ENCODE measurements around the gene PTGR3.

PTGR3 gene

GRCh38 chr18:75209129-75209950 lies at the start of gene PTGR3:
Gene PTGR3 (minus strand): TSS chr18:75209139. CDS start chr18:75209058, 81 bp downstream.
- DNase-seq (ENCODE audit: low read depth, low spot score) = peak; percentile 63

DNA sequence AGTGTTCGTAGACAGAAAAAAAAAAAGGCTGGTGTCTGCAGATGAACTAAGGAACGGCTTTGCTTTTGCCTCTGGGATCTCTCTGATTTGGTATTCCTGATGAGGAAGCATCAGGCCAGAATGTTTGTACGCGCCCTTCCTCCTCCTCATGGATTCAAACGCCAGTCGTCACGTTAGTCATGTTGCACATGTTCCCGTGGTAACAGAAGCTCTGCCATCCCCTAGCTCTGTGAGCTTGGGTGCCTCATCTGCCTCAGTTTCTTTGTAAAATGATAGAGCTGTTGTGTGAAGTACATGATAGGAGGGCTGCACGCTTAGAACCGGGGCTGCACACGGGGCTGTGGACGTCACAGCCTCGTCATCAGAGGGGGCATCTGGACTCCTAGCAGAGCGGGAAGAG lies 48.7 kb upstream of the PTGR3 start:
- DNase-seq (ENCODE audit: low read depth, low spot score) = no peak

DNA sequence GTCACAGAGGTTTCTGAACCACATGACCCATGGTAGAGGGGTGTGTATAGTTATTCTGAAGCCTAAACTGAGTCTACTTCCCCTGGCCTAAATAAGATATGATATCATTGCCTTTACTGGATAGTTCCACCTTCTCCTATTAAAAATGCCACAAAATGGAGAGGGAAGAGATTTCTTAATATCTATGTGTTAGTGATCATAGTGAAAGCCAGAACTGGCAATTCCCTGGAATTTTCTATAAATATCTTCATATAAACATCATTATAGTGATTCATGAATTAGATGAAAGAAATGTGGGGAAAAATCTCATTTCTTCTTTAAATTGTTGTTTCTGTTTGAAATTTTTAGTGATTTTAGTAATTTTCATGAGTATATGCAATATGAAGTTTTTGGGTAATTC lies 47.4 kb upstream of the PTGR3 start:
- DNase-seq (ENCODE audit: low read depth, low spot score) = no peak

GRCh38 chr18:75255094-75255493 lies 46.2 kb upstream of the PTGR3 start:
- no peak for DNase-seq (ENCODE audit: low read depth, low spot score)

- DNase-seq (ENCODE audit: low read depth, low spot score) = no peak
Observed at GRCh38 chr18:75253784-75254183, 44.8 kb upstream of the PTGR3 start.

DNA sequence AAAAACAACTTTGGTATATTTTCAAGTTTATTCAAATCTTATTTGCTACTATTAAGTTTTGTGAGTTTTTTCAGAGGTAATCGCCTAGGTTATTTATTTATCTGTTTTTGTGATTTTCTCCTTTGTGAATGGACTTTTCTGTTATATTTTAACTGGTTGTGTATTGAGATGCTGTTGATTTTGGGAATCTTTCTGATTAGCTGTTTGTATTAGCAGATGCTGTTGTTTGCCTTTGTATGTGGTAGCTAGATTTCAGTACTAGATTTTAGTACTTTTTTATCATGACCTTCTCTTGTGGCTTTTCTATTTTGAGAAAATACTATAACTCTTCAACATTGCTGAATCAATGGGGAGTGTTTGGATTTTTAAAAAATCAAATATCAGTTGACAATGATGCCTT lies 44.1 kb upstream of the PTGR3 start:
- DNase-seq (ENCODE audit: low read depth, low spot score) = no peak

GRCh38 chr18:75252136-75252535 lies 43.2 kb upstream of the PTGR3 start:
- no peak for DNase-seq (ENCODE audit: low read depth, low spot score)

DNA sequence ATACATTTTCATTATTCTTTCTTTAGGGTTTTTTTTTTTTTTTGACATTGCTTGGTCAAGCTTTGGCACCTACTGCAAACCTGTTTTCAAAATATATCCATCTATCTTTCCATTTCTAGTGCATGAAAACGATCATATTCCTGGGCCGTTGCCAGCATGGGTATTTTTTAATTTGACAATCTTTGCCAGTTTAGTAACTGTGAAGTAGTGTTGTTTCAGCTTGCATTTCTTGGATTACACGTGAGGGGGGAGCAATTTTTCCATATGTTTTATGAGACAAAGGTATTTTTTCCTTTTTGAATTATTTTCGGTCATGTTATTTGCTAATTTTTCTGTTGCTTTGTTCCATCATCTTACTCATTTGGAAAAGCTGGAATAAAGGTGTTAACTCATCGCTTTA lies 42.5 kb upstream of the PTGR3 start:
- no peak for DNase-seq (ENCODE audit: low read depth, low spot score)

DNA sequence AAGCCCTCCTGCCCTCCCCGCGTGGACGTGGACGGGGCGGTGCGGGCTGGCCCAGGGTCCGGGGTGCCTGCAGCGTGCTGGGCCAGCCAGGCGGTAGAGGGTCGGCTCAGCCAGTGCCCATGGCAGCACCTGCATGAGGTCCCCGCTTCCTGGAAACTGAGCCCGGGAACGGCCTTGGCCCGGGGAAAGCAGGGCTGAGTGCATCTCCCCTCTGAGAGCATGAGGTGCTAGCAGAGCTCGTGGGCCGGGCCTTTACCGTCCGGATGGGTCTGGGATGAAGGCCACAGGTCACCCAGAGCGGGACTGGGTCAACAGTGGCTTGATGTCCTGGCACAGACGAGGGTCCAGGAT lies 41.5 kb upstream of the PTGR3 start:
- DNase-seq (ENCODE audit: low read depth, low spot score) = no peak

DNA sequence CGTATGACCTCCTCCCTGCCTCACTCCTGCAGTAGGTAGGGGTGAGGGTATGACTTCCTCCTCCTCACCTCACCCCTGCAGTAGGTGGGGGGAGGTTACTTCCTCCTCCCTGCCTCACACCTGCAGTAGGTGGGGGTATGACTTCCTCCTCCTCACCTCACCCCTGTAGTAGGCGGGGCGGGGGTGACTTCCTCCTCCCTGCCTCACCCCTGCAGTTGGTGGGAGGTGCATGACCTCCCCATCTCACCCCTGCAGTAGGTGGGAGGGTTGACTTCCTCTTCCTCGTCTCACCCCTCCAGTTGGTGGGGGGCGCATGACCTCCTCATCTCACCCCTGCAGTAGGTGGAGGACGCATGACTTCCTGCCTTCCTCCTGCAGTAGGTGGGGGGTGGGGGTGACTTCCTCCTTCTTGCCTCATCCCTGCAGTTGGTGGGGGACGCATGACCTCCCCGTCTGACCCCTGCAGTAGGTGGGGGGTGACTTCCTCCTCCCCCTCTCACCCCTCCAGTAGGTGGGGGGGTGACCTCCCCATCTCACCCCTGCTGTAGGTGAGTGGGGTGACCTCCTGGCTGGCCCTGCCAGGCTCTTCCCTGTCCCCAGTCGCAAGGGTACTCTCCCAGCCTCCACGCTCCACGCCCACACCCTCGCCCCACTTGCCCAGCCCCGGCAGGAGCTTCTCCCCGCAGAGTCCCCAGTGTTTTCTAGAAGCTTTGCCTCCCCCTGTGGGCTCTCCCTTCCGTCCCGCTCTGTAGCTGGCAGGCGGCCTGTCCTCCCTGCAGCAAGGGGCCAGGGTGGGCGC lies 40.9 kb upstream of the PTGR3 start:
- no peak for DNase-seq (ENCODE audit: low read depth, low spot score)

DNA sequence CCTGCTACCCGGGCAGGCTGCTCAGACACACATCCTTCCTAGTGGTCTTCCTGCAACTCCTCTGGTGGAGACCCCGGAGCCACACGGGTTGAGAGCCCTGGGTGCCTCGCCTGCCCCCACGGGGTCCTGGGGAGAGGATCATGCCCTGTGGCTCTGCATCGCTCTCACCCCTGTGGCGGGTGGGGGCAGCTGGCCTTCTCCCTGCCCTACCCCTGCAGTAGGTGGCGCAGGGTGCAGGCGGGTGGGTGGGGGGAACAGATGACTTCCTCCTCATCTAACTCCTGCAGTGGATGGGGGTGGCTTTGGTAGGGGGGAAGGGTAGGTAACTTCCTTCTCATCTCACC lies 40.2 kb upstream of the PTGR3 start:
- DNase-seq (ENCODE audit: low read depth, low spot score) = no peak

DNA sequence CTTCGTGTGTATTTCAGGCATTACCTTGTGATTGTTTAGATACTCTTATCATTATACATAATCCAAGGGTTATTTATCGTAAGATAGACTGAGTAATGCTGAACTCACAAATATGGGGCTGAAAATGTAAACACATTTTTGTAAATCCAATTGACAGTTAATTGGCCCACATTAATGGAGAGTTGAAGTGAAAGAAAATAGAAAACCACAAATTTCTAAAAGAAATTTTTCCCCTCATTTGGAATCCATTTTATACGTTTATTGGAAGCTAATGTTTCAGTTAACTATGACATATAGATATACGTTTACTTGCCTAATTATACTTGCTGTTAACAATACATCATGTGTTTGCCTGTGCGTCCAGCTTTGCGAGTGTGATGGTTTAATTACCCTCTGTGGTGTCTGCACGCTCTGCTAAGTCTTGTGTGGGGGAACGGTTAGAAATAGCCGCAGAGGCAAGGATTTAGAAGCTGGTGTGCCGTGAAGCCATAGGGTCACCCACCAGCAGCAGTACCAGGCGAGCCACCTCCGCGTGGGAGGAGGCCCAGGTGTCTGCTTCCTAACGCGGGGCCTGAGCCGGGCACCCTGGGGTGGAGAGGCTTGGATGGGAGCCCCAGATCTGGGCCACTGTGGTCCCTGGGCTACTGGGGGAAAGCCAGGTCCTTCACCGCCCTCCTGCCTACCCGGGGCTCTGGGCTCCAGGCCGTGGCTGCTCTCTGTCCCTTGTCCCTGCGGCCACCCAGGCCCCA lies 39.7 kb upstream of the PTGR3 start:
- no peak for DNase-seq (ENCODE audit: low read depth, low spot score)

GRCh38 chr18:75247611-75248421 lies 38.9 kb upstream of the PTGR3 start:
- no peak for DNase-seq (ENCODE audit: low read depth, low spot score)

DNA sequence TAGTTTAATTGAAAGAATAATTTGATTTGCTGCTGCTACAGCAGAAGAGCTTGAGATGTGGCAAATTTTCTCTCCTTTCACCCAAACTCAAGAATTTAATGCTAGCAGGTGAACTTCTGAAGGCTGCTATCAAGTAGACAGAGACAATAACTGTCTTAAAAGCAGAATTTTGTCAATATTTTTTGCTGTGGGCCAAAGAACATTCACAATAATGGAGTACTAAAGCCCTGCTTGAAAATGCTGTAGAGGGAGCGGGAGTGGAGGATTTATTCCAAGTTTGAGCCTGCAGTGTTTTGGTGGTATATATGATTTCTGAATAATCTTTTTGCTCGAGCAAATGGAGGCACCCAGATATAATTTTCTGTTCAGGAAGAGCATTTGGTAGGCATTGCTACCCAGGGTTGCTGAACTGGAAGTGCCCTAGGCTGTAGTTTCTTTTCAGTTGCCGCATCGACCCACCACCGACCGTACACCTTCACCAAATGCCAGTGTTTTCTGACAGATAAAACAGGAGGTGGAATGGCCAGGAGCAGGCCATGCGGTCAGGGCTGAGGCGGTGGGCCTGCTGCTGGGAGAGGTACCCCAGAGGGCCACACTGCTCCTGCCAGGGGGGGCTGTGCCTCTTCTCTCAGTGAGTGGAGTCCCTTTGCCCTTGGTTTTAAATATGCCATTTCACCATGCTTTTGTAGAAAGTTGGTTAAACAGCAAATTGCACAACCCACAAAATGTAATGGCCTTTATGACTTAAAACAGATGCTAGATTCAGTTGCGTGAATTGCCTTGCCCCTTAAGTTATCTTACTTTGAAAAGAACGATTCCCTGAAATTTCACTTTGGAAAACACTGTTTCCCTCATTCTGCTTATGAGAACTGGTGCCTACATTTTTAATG lies 38.0 kb upstream of the PTGR3 start:
- no peak for DNase-seq (ENCODE audit: low read depth, low spot score)

DNA sequence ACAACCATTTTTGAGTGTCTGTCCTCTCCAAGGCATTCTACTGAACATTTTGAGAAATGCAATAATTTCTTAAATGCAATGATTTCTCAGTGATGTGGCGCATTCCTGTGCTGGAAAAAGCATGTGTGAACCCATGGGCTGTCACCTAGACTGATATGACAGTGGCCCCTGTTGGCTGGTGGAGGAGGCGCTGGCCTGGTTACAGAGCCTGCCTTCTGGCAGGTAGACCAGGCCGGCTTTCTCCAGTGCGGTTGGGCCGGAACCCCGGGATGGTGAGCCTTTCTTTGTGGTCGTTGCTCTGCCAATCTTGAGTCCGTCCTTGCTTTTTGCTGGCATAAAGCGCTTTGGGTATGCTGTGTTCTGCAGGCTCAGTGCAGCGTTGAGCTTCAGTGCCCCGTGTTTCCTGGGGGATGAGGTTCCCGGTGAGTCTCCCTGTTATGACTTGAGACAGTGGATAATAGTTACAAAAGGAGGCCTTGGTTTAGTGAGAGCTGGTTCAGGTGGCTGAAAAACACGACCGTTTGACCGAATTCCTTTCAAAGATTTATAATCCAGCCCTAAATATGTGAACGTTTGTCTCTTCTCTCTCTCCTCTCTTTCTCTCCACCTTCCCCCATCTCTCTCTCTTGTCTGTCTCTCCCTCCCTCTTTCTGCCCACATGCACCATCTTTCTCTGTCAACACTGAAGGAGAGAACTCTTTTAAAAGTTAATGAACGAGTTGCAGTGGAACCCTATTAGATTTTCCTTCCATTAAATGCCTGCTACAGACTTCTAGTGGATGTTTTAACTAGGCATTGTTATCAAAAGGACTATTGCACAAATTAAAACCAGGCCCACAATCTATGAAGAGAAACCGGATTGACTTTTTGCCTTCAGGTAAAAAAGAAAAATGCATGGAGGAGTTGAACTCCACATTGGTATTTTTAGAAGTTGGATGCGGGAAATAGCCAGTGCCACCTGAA lies 35.7 kb upstream of the PTGR3 start:
- peak; percentile 41 for DNase-seq (ENCODE audit: low read depth, low spot score)

DNA sequence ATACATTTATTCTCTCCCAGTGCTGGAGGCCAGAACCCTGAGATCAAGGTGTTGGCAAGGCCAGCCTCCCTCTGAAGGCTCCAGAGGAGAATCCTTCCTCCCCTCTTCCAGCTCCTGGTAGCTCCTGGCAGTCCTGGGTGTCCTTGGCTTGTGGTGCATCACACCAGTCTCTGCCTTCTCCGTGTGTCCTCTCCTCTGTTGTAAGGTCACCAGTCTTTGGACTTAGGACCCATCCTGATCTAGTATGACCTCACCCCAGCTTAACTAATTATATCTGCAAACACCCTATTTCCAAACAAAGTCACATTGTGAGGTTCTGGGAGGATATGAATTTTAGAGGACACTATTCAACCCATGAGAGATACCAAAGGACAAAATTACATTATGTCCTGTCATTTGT lies 32.8 kb upstream of the PTGR3 start:
- no peak for DNase-seq (ENCODE audit: low read depth, low spot score)

DNA sequence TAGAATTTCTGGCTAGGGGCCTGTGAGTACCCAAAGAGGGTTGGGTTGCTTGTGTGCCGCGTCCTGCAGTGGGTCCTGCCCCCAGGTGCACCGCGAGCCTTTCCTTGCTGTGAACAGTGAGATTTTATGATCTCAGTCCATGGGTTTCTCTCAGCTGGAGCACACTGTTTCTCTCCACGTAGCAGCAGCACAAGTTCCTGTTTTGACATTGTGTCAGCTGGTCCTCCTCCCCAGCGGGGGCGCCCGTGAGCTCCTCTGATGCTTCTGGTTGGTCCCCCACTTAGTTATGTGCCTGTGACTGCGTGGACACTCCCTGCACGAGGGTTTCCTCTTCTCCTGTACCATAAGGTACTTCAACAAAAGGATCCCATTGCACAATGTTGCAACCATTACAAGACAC lies 31.5 kb upstream of the PTGR3 start:
- DNase-seq (ENCODE audit: low read depth, low spot score) = no peak

- DNase-seq (ENCODE audit: low read depth, low spot score) = no peak
Observed at GRCh38 chr18:75238786-75239185, 29.8 kb upstream of the PTGR3 start.

DNA sequence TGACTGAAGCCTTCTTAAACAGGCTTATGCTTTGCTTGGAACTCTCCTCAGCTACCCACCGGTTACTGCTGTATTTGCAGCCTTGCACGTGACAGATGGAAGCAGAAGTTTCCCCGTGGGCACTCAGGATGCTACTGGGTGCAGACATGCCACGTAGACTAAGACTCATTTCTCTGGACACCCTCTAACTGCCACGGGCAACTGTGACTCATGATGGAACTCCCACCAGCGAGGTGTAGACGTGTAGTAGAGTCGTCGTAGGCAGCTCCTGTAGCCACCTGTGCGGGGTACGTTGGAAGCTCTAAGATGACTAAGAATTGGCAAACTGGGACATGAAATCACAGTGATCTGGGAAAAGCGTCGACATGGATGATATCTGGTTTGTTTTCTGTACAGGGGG lies 29.2 kb upstream of the PTGR3 start:
- no peak for DNase-seq (ENCODE audit: low read depth, low spot score)

Measured in ELF-1 (cell line).